ENCODE data around the gene EVA1A. TPM values are rescaled to one million over a fixed set of nuclear protein-coding genes. Genes with fewer than 3 reads are reported as not detected.

The EVA1A gene
- total RNA-seq, 1 experiment from 2014 or later: 0.68 TPM

GRCh38 chr2:75533135-75533534, 27.6 kb downstream of the EVA1A start:
- H2BK5ac ChIP-seq (ENCODE audit: insufficient read length, low read length): no peak overlapping the region
- H4K20me1 ChIP-seq (ENCODE audit: control insufficient read depth, insufficient read depth, insufficient read length): no peaks in the 10 kb centered on the region
- H3K14ac ChIP-seq (ENCODE audit: insufficient read depth, low read length): no peak overlapping the region
- H3K23ac ChIP-seq (ENCODE audit: insufficient read length, low read depth, low read length): no peak overlapping the region
- Mint-ChIP-seq H3K27me3 (ENCODE audit: low read depth) (no peaks in the 10 kb centered on the region; the same call in 1 of the 2 replicates), H3K36me3 (ENCODE audit: insufficient read depth in 1 of 3, low read depth in 3 of 3) (no peaks in the 10 kb centered on the region; a peak in 1 of 7 replicates), H3K9me3 (no peaks in the 10 kb centered on the region; a peak in 1 of 5 replicates), H3K4me3 (no peak overlapping the region), H3K4me1 (peaks cover 9 to 10% of the 10 kb centered on the region in 2 experiments), H3K27ac (no peak overlapping the region)
- whole genome bisulfite sequencing (ENCODE audit: extremely low coverage, insufficient read length, low lambda C conversion rate): no CpG with 5 or more reads among the region's 3 CpGs
- H3K27me3 ChIP-seq (ENCODE audit: insufficient read depth, low read length): no peaks in the 10 kb centered on the region
- TF ChIP-seq, protein P1, sequence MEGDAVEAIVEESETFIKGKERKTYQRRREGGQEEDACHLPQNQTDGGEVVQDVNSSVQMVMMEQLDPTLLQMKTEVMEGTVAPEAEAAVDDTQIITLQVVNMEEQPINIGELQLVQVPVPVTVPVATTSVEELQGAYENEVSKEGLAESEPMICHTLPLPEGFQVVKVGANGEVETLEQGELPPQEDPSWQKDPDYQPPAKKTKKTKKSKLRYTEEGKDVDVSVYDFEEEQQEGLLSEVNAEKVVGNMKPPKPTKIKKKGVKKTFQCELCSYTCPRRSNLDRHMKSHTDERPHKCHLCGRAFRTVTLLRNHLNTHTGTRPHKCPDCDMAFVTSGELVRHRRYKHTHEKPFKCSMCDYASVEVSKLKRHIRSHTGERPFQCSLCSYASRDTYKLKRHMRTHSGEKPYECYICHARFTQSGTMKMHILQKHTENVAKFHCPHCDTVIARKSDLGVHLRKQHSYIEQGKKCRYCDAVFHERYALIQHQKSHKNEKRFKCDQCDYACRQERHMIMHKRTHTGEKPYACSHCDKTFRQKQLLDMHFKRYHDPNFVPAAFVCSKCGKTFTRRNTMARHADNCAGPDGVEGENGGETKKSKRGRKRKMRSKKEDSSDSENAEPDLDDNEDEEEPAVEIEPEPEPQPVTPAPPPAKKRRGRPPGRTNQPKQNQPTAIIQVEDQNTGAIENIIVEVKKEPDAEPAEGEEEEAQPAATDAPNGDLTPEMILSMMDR (conservative IDR thresholded peaks at IDR 0.05): no peak
- no peak overlapping the region for H4K8ac ChIP-seq (replicated peaks; ENCODE audit: insufficient read length, low read depth, low read length)
- no peak overlapping the region for H4K91ac ChIP-seq (ENCODE audit: insufficient read length, low read depth, low read length)
- no peak overlapping the region for H2BK15ac ChIP-seq (ENCODE audit: low read depth, low read length)
- H3K56ac ChIP-seq (ENCODE audit: insufficient read length, low read depth, low read length): no peak overlapping the region
- H3K4me2 ChIP-seq (ENCODE audit: insufficient read depth, insufficient read length, low read length): no peak overlapping the region
- no peak overlapping the region for H3T11ph ChIP-seq (ENCODE audit: low read length)
- no peaks in the 10 kb centered on the region for H3K23me2 ChIP-seq (ENCODE audit: insufficient read length, low read depth, low read length, poor library complexity, severe bottlenecking)
- no peak for DNase-seq
- no peak overlapping the region for H2BK20ac ChIP-seq (ENCODE audit: low read depth, low read length, poor library complexity, severe bottlenecking)
- H3K9me3 ChIP-seq (ENCODE audit: control insufficient read depth, low read depth, low read length): no peaks in the 10 kb centered on the region
- H2AK5ac ChIP-seq (ENCODE audit: insufficient read length, low read length): no peak overlapping the region
- H2AFZ ChIP-seq (ENCODE audit: low read length): no peak overlapping the region
- H3K27ac ChIP-seq (ENCODE audit: insufficient read length, low read depth, low read length): no peak overlapping the region
- H3K4ac ChIP-seq (ENCODE audit: low read depth, low read length): no peak overlapping the region
- H3K18ac ChIP-seq (ENCODE audit: insufficient read length, low read depth, low read length): no peak overlapping the region
- no peak overlapping the region for H3K9ac ChIP-seq (ENCODE audit: extremely low read depth, insufficient read length, low read length)
- no peaks in the 10 kb centered on the region for H3K79me1 ChIP-seq (ENCODE audit: insufficient read depth, low read depth, low read length, poor library complexity, severe bottlenecking)
- no peaks in the 10 kb centered on the region for H3K4me1 ChIP-seq (ENCODE audit: insufficient read depth, low read length)
- no peak overlapping the region for H4K5ac ChIP-seq (ENCODE audit: insufficient read length, low read depth, low read length)
- no peaks in the 10 kb centered on the region for H3K79me2 ChIP-seq (ENCODE audit: insufficient read depth, low read length)
- H2BK12ac ChIP-seq (ENCODE audit: insufficient read length, low read depth, low read length): no peak overlapping the region
- H2BK120ac ChIP-seq (ENCODE audit: low read depth, low read length, poor library complexity, severe bottlenecking): no peak overlapping the region

Data from H9 (cell line).